Heart right ventricle (tissue), 16 donors: Measurements from ENCODE around the gene ZBBX. TPM values are rescaled to one million over a fixed set of nuclear protein-coding genes. Genes with fewer than 3 reads are reported as not detected.

Experiments used
- ATAC-seq, 8 donors: fragments of 200-7000 bp; cut with Tn5 transposase; one replicate each; pipeline ENCODE4 v1.9.1; 2020; ENCODE audit warnings: mild to moderate bottlenecking in 8 of 8, moderate library complexity in 8 of 8, moderate number of reproducible peaks in 1 of 8
- DNase-seq, 2 donors: peaks; one replicate each; pipeline ENCODE4 v3.0.0-alpha.2; 2020
- H3K27ac ChIP-seq, 10 donors: fragments of 200-600 bp; sonication (generic) in 2 of 10; one replicate each; pipeline versions ENCODE4 v1.5.0 to v1.8.0; 2020 to 2022; ENCODE audit warnings: mild to moderate bottlenecking in 3 of 10
- H3K27me3 ChIP-seq, 7 donors: fragments of 200-600 bp; one replicate each; pipeline ENCODE4 v1.8.0; 2021 to 2022; ENCODE audit warnings: mild to moderate bottlenecking in 2 of 7
- H3K36me3 ChIP-seq, 9 donors: fragments of 200-600 bp; sonication (generic) in 1 of 9; one replicate each; pipeline versions ENCODE4 v1.5.0 to v1.8.0; 2020 to 2022; ENCODE audit warnings: mild to moderate bottlenecking in 2 of 9
- H3K4me1 ChIP-seq, 9 donors: fragments of 200-600 bp; sonication (generic) in 1 of 9; one replicate each; pipeline versions ENCODE4 v1.5.0 to v1.8.0; 2020 to 2022; ENCODE audit warnings: mild to moderate bottlenecking in 4 of 9
- H3K4me3 ChIP-seq, 10 donors: fragments of 200-600 bp; sonication (generic) in 2 of 10; one replicate each; pipeline versions ENCODE4 v1.5.0 to v1.8.0; 2020 to 2022; ENCODE audit warnings: mild to moderate bottlenecking in 7 of 10, moderate library complexity in 2 of 10
- H3K9me3 ChIP-seq, 11 donors: fragments of 200-600 bp in 10 of 11; sonication (generic) in 2 of 11; one replicate each; pipeline versions ENCODE4 v1.5.0 to v1.8.0; 2013 to 2022; ENCODE audit warnings: mild to moderate bottlenecking in 2 of 11, control low read depth in 1 of 11, moderate library complexity in 1 of 11
- WGBS, 2 donors: extraction: QIAGEN DNeasy Blood & Tissue Kit; methylation state at CpG; one replicate each; pipeline ENCODE4 v1.1.7; 2013; ENCODE audit warnings: inconsistent platforms in 1 of 2; 5-methylcytosine and 5-hydroxymethylcytosine counted together
- intact Hi-C, 10 donors: fragments of 100-400 bp; cut with DNase I; formaldehyde crosslinking; loops; one replicate each; pipeline versions ENCODE4 v1.11.1 to v1.14.2; 2022
- polyA plus RNA-seq, 2 donors: library from polyadenylated mRNA; stranded (reverse); fragments of 200-250 nt; gene quantifications; one replicate each; pipeline ENCODE4 v1.2.3, GENCODE V29; 2013
- total RNA-seq, 10 donors: library from RNA; stranded (reverse); fragmentation: NEBNext Ultra II Directional in 3 of 10; extraction: Animal tissue kit (Norgen Biotek cat#: 25700) in 3 of 10; gene quantifications; one replicate each; pipeline versions ENCODE4 v1.2.1 to v1.2.4, GENCODE V29; 2021 to 2023
- TF ChIP-seq, protein P1 (sequence below), 9 donors: fragments of 200-600 bp; sonication (generic) in 2 of 9; IDR thresholded peaks; one replicate each; pipeline versions ENCODE4 v1.5.0 to v1.8.0; 2021 to 2022; ENCODE audit warnings: antibody characterized with exemption in 9 of 9, mild to moderate bottlenecking in 5 of 9, moderate library complexity in 1 of 9
- donor health status: Arrhythmogenic right ventricular cardiomyopathy.
- donor health status: ischemic (EF 13 %, LVEDD 7.1; RV severe dilation, severe dysfunction).
- donor health status: healthy with polysubstance abuse.
- donor health status: DM: no; HTN: yes; CAD: no.
- donor health status: DM: no; HTN: no; CAD: no.
- donor health status: ischemic (EF 25% LVEDD 6.9; RV normal size, moderate dysfunction).
- donor health status: ischemic (EF 25% LVEDD 5.7; RV mildly dilated, moderate dysfunction).
- donor health status: healthy.
- donor health status: DM: yes; HTN: yes; CAD: no.
- donor health status: Ischemic cardiomyopathy.
- donor health status: ischemic (EF 35%, LVEDD 5.7; RV mildly dilated, moderate dysfunction).
- donor health status: nonischemic (EF 11% LVEDD 7.7; RV severe dilation, severe dysfunction).
- donor health status: DM: yes; HTN: yes; CAD: no.
- donor health status: PGD.
- donor health status: ischemic (EF 29% LVEDD 5.4; RV normal size, mild dysfunction).
- donor health status: nonischemic (EF 23%, LVEDD 6.1; RV moderate dilation, normal function).

Gene ZBBX
- total and polyA plus RNA-seq, 12 donors = 0.30 to 1.1 TPM; not detected in 10

DNA sequence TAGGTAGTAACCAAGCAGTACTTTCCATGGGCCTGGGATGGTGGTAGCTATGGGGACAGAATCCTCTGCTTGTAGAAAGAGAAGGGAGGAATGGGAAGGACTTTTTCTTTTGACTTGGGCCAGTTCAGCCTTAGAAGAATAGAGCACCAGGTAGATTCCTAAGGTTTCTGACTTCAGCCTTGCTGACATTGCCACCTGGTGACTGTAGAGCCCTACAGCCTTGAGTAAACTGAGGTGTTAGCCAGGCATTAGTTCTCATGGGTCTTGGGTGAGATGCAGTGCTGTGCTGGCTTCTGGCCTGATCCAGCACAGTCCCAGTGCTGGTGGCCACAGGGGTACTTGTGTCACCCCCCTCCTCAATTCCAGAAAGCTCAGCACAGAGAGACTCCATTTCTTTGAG lies 171.1 kb downstream of the ZBBX start:
- Histone ChIP-seq H3K27me3 (no peaks in the 10 kb centered on the region), H3K36me3 (no peaks in the 10 kb centered on the region), H3K9me3 (peaks cover 0 to 9% (median 0%) of the 10 kb centered on the region in 11 donors), H3K27ac (no peak overlapping the region), H3K4me3 (no peak overlapping the region), H3K4me1 (no peaks in the 10 kb centered on the region)
- ATAC-seq (no peak), DNase-seq (no peak)
- TF ChIP-seq, protein P1, sequence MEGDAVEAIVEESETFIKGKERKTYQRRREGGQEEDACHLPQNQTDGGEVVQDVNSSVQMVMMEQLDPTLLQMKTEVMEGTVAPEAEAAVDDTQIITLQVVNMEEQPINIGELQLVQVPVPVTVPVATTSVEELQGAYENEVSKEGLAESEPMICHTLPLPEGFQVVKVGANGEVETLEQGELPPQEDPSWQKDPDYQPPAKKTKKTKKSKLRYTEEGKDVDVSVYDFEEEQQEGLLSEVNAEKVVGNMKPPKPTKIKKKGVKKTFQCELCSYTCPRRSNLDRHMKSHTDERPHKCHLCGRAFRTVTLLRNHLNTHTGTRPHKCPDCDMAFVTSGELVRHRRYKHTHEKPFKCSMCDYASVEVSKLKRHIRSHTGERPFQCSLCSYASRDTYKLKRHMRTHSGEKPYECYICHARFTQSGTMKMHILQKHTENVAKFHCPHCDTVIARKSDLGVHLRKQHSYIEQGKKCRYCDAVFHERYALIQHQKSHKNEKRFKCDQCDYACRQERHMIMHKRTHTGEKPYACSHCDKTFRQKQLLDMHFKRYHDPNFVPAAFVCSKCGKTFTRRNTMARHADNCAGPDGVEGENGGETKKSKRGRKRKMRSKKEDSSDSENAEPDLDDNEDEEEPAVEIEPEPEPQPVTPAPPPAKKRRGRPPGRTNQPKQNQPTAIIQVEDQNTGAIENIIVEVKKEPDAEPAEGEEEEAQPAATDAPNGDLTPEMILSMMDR (IDR thresholded peaks at IDR 0.05) = no peak
- intact Hi-C loops = no loop called here

DNA sequence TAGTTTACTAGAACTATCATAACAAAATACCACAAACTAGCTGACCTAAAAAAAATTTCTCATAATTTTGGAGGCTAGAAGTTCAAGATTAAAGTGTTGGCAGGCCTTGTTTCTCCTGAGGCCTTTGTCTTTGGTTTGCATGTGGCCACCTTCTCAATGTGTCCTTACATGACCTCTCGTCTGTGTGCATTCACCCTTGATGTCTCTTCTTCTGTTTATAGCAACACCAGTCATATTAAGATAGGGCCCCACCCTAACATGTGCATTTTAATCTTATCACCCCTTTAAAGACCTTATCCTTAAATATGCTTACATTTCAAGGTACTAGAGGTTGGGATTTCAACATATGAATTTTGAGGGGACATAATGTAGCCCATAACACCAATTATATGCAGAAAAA lies 177.0 kb downstream of the ZBBX start:
- Histone ChIP-seq H3K4me3 (no peak overlapping the region), H3K27me3 (no peaks in the 10 kb centered on the region), H3K36me3 (no peaks in the 10 kb centered on the region), H3K27ac (no peak overlapping the region), H3K9me3 (no peaks in the 10 kb centered on the region), H3K4me1 (peaks cover 0 to 3% (median 0%) of the 10 kb centered on the region in 9 donors)
- DNase-seq (no peak), ATAC-seq (peak in 5 of 8 donors; percentile 66 to 90 (median 69))
- 24 to 31% methylated on average over 1 of the region's 1 CpG for WGBS, 2 donors
- intact Hi-C loops = no loop called here
- TF ChIP-seq, protein P1 (IDR thresholded peaks at IDR 0.05) = no peak

DNA sequence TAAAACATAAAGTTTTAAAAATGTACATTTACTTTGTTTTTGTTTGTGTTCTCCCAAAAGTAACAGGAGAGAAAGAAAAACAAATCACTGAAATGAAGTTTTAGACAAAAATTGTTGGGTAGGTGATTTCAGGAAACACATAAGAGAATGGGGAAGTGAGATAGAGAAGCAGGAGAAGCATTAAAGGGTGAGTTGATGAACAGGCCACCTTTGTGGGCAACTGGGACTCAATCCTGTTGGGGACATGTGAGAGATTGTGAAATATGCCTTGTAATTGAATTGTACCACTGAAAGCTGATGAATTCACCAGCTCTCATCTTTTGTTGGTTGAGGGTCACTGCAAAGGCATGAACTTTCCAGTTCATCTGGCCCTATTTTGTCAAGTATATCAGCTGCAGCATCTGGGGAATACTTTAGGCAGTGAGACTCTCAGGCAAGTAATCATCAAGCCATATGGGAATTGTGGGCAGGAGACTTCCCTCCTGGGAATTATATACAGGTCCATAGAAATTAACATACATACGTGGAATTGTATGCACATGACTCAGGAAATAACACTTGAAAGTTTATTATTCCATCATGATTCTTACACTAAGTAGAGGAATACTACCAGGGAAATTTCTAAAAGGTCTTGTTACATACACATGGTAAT lies 181.0 kb downstream of the ZBBX start:
- DNase-seq (no peak), ATAC-seq (no peak)
- Histone ChIP-seq H3K27me3 (no peaks in the 10 kb centered on the region), H3K27ac (no peak overlapping the region), H3K4me3 (no peak overlapping the region), H3K9me3 (no peaks in the 10 kb centered on the region), H3K4me1 (peaks cover 0 to 3% (median 0%) of the 10 kb centered on the region in 9 donors), H3K36me3 (no peaks in the 10 kb centered on the region)
- intact Hi-C loops = no loop called here
- WGBS, 2 donors = 57 to 71% methylated on average over 1 of the region's 1 CpG
- TF ChIP-seq, protein P1 (IDR thresholded peaks at IDR 0.05) = no peak

Other genes starting within 250 kb of the ZBBX start
- under 1 TPM in 5 of 10 donors, not detected in 5; 0.40 to 0.76 (median 0.49) TPM for gene SERPINI2, start 93.7 kb upstream of the ZBBX start, total RNA-seq
- gene SERPINI2, start 93.7 kb upstream of the ZBBX start, polyA plus RNA-seq = under 1 TPM; 0.06 to 0.37 TPM